GM18507 (cell line): ENCODE results near the gene SZRD1.
A peak's percentile ranks its signal among the peaks of the same experiment; 100 is the strongest.
"Not testable (repeated sequence)": the region's sequence is repeated elsewhere in the genome, so short reads cannot be mapped to it uniquely, and the experiment has no call there.

Source experiments
- DNase-seq: peaks from one replicate; pipeline ENCODE4 v3.0.0; 2011; ENCODE audit warnings: low read depth; ENCODE audit not compliant: insufficient read length; ENCODE audit errors: extremely low spot score
- FAIRE-seq: peaks from 2 replicates; lab custom pipeline; 2011; peaks lifted over from hg19 to GRCh38; lab: Jason Lieb, UNC

Gene SZRD1

GRCh38 chr1:16366722-16367257 lies at the start of gene SZRD1:
TSS of gene SZRD1 (plus strand) at chr1:16367242. CDS start at chr1:16367258, 16 bp downstream.
- FAIRE-seq, result peak; percentile 97

GRCh38 chr1:16318555-16318954 lies 48.5 kb upstream of the SZRD1 start:
- no peak for DNase-seq
- no peak for FAIRE-seq

More at GRCh38 chr1:16366722-16367257, at the start of gene SZRD1:
- peak; percentile 77 for DNase-seq

- FAIRE-seq, result peak; percentile 15
- DNase-seq, result no peak
Observed at GRCh38 chr1:16321176-16321867, 45.7 kb upstream of the SZRD1 start.

GRCh38 chr1:16324456-16324890 lies 42.6 kb upstream of the SZRD1 start:
- no peak for DNase-seq
- FAIRE-seq, result no peak

- FAIRE-seq (no peak), DNase-seq (no peak)
Observed at GRCh38 chr1:16326833-16327404, 40.1 kb upstream of the SZRD1 start.

- no peak for FAIRE-seq
- DNase-seq, result no peak
Observed at GRCh38 chr1:16334655-16335340, 32.2 kb upstream of the SZRD1 start.

- DNase-seq (no peak), FAIRE-seq (no peak)
Observed at GRCh38 chr1:16338961-16339360, 28.1 kb upstream of the SZRD1 start.

- FAIRE-seq, result no peak
- no peak for DNase-seq
Observed at GRCh38 chr1:16340673-16341072, 26.4 kb upstream of the SZRD1 start.

- FAIRE-seq (no peak), DNase-seq (no peak)
Observed at GRCh38 chr1:16342331-16343062, 24.5 kb upstream of the SZRD1 start.

- not testable (repeated sequence) for DNase-seq, FAIRE-seq
Observed at GRCh38 chr1:16343276-16343675, 23.8 kb upstream of the SZRD1 start.

- FAIRE-seq (no peak), DNase-seq (no peak)
Observed at GRCh38 chr1:16348414-16349182, 18.4 kb upstream of the SZRD1 start.

- FAIRE-seq, result no peak
Observed at GRCh38 chr1:16349847-16350406, 17.1 kb upstream of the SZRD1 start.

GRCh38 chr1:16351456-16351993 lies 15.5 kb upstream of the SZRD1 start:
- DNase-seq (no peak), FAIRE-seq (no peak)

More at GRCh38 chr1:16349847-16350406, 17.1 kb upstream of the SZRD1 start:
- DNase-seq, result no peak

GRCh38 chr1:16351994-16352841 lies 14.8 kb upstream of the SZRD1 start, which contains the start of gene FBXO42:
TSS of gene FBXO42 (minus strand) at chr1:16352480. CDS start at chr1:16315418, 37,062 bp downstream.
- DNase-seq (peak; percentile 88), FAIRE-seq (peak; percentile 74)

- peak; percentile 73 for FAIRE-seq
Observed at GRCh38 chr1:16352842-16353535, 14.1 kb upstream of the SZRD1 start.

GRCh38 chr1:16354619-16355018 lies 12.4 kb upstream of the SZRD1 start:
- FAIRE-seq (no peak), DNase-seq (no peak)

More at GRCh38 chr1:16352842-16353535, 14.1 kb upstream of the SZRD1 start:
- DNase-seq, result no peak

- FAIRE-seq, result no peak
- no peak for DNase-seq
Observed at GRCh38 chr1:16356867-16357266, 10.2 kb upstream of the SZRD1 start.
